ENCODE results near the gene TXNDC2.

DNA sequence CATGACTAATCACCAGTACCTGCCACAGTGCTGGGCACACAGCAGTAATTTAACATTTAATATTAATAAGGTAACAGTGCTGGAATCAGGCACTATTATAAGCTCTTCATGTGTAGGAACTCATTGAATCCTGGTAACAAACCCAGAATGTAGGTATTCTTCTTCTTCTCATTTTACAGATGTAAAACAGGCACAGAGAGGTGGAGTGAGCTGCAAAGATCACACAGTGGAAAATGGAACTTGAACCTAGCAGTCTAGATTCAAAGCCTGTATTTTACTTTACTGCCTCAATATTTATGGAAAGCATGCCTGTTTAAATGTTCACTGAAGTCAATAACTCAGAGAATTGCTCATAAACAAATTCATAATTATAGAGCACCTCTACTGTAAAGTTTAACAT lies 24.3 kb downstream of the TXNDC2 start:
- no peak for TF ChIP-seq EZH2 (IDR thresholded peaks at IDR 0.05)
- no peak for TF ChIP-seq CTCF (IDR thresholded peaks at IDR 0.05 in 2 of 3, conservative IDR thresholded peaks at IDR 0.05 in 1 of 3; ENCODE audit: borderline replicate concordance in 1 of 3, insufficient read depth in 1 of 3, low read depth in 2 of 3, low read length in 2 of 3)
- no peak for TF ChIP-seq EGR1 (IDR thresholded peaks at IDR 0.05; ENCODE audit: low read depth)
- no peak for TF ChIP-seq ZBTB33 (IDR thresholded peaks at IDR 0.05; ENCODE audit: extremely low read depth, insufficient replicate concordance, low read length)
- TF ChIP-seq REST (IDR thresholded peaks at IDR 0.05; ENCODE audit: low read depth), result no peak
- TF ChIP-seq SP1 (IDR thresholded peaks at IDR 0.05; ENCODE audit: low read depth), result no peak
- no peak for TF ChIP-seq ZFX (IDR thresholded peaks at IDR 0.05)
- no peak for TF ChIP-seq POLR2A (IDR thresholded peaks at IDR 0.05; ENCODE audit: borderline replicate concordance, extremely low read depth, insufficient read depth, insufficient read length)
- TF ChIP-seq TCF7L2 (IDR thresholded peaks at IDR 0.05; ENCODE audit: borderline replicate concordance, extremely low read depth, insufficient read depth, insufficient read length), result no peak
- TF ChIP-seq, protein P1, sequence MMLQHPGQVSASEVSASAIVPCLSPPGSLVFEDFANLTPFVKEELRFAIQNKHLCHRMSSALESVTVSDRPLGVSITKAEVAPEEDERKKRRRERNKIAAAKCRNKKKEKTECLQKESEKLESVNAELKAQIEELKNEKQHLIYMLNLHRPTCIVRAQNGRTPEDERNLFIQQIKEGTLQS (IDR thresholded peaks at IDR 0.05), result no peak
- no peak for TF ChIP-seq JUND (IDR thresholded peaks at IDR 0.05)
- no peak for TF ChIP-seq MAX (IDR thresholded peaks at IDR 0.05)
- TF ChIP-seq RAD21 (IDR thresholded peaks at IDR 0.05; ENCODE audit: low read depth), result no peak
- no peak for TF ChIP-seq SIN3A (IDR thresholded peaks at IDR 0.05; ENCODE audit: low read depth)

All from HCT116 (cell line).